ENCODE results near the gene KRTAP4-7.
A peak's percentile ranks its signal among the peaks of the same experiment; 100 is the strongest.
"Not testable (repeated sequence)": the region's sequence is repeated elsewhere in the genome, so short reads cannot be mapped to it uniquely, and the experiment has no call there.

Gene KRTAP4-7

GRCh38 chr17:41065829-41066624 lies 17.9 kb upstream of the KRTAP4-7 start, which contains the start of gene KRTAP2-4:
Gene KRTAP2-4 (minus strand): TSS chr17:41065879. CDS start chr17:41065845, 34 bp downstream.
- no peak for FAIRE-seq

GRCh38 chr17:41067281-41067680 lies 16.7 kb upstream of the KRTAP4-7 start:
- FAIRE-seq = no peak

GRCh38 chr17:41069031-41069430 lies 14.9 kb upstream of the KRTAP4-7 start:
- no peak for FAIRE-seq

GRCh38 chr17:41071606-41072360 lies 12.2 kb upstream of the KRTAP4-7 start:
- no peak for FAIRE-seq

- FAIRE-seq = no peak
Measured at GRCh38 chr17:41073676-41074075, 10.3 kb upstream of the KRTAP4-7 start.

- FAIRE-seq = no peak
Measured at GRCh38 chr17:41076788-41077187, 7.2 kb upstream of the KRTAP4-7 start.

GRCh38 chr17:41082626-41083025 lies 1.3 kb upstream of the KRTAP4-7 start:
- FAIRE-seq = no peak

- FAIRE-seq = not testable (repeated sequence)
Measured at GRCh38 chr17:41083427-41083826, 523 bp upstream of the KRTAP4-7 start.

GRCh38 chr17:41088760-41089352 lies 4.9 kb downstream of the KRTAP4-7 start:
- FAIRE-seq = not testable (repeated sequence)

GRCh38 chr17:41096055-41096454 lies 12.1 kb downstream of the KRTAP4-7 start:
- FAIRE-seq = no peak

- FAIRE-seq = no peak
Measured at GRCh38 chr17:41098042-41098441, 14.1 kb downstream of the KRTAP4-7 start, which contains the start of gene KRTAP4-8. Gene KRTAP4-8 (minus strand): TSS chr17:41098142. CDS start chr17:41098084, 58 bp downstream.

- no peak for FAIRE-seq
Measured at GRCh38 chr17:41098481-41098880, 14.5 kb downstream of the KRTAP4-7 start.

- not testable (repeated sequence) for FAIRE-seq
Measured at GRCh38 chr17:41099682-41100480, 15.9 kb downstream of the KRTAP4-7 start.

- no peak for FAIRE-seq
Measured at GRCh38 chr17:41101586-41102259, 17.8 kb downstream of the KRTAP4-7 start, which contains the start of gene KRTAP4-16. Gene KRTAP4-16 (minus strand): TSS chr17:41102209. CDS start chr17:41102209, 0 bp downstream.

- FAIRE-seq = no peak
Measured at GRCh38 chr17:41103896-41104295, 19.9 kb downstream of the KRTAP4-7 start.

GRCh38 chr17:41104386-41105038 lies 20.6 kb downstream of the KRTAP4-7 start:
- peak; percentile 36 for FAIRE-seq

GRCh38 chr17:41105347-41105746 lies 21.4 kb downstream of the KRTAP4-7 start, which contains the start of gene KRTAP4-9:
Gene KRTAP4-9 (plus strand): TSS chr17:41105389. CDS start chr17:41105389, 0 bp downstream.
- FAIRE-seq = not testable (repeated sequence)

GRCh38 chr17:41107941-41108450 lies 24.0 kb downstream of the KRTAP4-7 start:
- no peak for FAIRE-seq

- FAIRE-seq = not testable (repeated sequence)
Measured at GRCh38 chr17:41108728-41109386, 24.9 kb downstream of the KRTAP4-7 start.
